ENCODE results near the gene PRSS21.

Gene PRSS21

DNA sequence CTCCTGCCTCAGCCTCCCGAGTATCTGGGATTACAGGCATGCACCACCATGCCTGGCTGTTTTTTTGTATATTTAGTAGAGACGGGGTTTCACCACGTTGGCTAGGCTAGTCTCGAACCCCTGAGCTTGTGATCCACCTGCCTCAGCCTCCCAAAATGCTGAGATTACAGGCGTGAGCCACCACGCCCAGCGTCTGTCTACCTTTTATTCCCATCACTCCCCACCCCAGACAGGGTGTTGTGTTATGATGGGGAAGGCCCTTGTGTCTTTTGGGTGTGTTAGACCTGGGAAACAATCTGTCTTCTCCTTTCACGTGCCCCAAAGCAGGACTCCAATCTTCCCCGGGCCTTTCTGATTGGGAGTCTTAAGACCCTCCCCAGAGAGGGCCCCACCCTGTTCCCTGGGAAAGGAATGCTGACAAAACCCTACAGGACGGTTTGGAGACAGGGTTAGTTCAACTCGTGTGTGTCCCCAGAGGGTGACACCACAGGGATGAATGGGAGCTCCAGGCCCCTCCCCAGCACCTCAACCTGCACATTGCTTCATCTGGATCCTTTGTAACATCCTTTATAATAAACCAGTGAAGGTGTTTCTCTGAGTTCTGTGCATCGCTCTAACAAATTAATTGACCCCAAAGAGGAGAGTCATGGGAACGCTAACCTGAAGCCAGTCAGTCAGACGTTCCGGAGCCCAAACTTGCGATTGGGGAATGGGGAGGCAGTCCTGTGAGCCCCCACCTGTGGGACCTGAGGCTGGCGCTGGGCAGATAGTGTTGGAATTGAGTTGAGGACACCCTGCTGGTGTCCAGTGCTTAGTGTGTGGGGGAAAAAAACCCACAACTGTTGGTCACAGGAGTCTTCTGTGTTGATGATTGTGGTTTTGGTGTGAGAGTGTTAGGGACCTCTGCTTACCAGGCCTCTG is 36.8 kb upstream of the PRSS21 start:
- DNase-seq = no peak

DNA sequence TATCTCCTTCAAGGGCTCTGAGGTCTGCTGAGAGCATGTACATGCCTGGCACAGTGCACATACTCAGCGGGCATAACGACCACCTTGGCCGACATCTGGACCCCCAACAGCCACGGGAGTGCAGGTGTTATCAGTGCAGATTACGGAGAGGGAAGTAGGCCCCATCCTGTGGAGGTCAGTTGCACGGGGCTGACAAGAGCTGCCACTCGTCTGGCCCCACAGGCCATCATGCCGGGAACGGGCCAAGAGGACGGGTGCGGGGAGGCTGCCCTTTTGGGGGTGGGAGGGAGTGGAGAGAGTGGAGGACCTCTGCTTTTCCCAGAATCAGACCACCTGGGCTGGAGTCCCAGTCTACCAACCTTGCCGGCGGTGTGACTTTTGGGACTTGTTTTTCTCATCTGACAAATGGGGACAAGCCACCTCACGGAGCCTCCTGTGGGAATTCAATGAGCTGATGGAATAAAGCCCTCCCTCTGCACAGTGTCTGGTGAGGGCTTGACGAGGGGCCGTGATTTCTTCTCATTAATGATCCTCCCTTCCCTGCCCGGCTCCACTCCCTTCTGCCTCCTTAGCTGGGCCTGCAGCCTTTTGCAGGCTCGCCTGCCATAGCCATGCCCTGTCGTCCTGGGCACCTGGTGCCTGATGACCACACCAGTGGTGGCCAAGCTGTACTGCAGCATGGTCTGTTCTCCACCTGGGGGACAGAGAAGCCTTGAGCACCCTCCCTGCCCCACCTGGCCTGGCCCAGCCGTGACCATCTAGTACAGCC is 34.3 kb upstream of the PRSS21 start:
- DNase-seq = no peak

DNA sequence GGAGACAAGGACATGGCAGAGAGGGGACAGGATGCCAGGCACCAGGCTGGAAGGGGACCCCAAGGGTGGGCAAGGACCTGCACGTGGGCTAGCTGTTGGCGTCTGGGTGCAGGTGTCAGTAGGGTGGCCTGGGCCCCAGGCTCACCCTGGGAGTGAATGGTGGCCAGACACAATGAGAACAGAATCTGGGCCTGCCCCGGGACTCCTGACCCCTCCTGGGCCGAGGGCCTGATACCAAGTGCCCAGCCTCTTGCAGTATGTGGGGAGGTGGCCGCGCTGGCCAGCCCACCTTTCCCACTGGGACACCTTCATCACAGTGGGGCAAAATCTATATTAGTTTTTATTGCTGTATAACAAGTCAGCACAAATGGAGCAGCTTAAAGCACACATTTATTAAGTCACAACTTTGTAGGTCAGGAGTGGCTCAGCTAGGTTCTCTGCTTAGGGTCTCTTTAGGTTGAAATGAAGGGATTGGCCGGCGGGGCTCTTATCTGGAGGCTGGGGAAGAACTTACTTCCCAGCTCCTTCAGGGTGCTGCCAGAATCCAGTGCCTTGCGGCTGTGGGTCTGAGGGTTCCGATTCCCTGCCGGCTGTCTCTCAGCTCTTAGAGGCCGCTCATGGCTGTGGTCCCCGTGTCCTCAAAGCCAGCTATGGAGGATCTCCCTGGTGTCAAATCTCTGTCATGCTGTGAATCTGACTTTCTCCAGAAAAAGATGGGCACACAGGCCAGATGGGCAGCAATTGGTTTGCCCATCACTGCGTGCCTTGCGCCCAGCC is 33.3 kb upstream of the PRSS21 start:
- DNase-seq = no peak

DNA sequence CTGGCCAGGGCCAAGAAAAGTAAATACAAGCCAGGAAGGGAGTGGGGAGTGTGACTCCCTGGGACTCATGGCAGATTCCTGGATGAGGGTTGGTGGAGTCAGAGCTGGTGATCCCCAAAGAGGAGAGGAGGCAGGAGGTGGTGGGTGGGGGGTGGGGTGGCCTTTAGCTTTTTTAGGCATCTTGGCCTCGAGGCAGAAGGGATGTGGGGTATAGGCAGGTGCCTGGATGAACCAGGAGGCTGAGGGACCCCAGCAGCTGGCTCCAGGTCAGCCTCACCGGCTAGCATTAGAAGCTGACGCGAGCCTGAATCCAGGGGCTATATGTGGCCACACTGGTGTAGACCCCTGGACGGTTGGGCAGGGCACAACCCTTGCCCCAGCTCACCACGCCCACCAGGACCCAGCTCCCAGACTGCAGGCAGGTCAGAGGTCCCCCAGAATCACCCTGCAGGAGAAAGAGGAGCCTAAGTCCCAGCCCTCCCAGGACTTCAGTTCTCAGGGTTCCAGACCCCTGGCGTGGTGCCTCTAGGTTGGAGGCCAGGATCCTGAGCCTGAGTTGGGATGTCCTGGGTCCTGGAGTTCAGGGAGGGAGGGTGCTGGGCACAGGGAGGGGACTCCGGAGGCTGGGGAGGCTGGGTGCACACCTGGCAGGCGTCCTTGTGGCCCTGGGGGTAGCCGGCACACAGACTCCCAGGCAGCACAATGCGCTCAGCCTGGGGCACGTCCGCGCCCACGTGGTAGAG is 32.5 kb upstream of the PRSS21 start:
- DNase-seq = no peak

DNA sequence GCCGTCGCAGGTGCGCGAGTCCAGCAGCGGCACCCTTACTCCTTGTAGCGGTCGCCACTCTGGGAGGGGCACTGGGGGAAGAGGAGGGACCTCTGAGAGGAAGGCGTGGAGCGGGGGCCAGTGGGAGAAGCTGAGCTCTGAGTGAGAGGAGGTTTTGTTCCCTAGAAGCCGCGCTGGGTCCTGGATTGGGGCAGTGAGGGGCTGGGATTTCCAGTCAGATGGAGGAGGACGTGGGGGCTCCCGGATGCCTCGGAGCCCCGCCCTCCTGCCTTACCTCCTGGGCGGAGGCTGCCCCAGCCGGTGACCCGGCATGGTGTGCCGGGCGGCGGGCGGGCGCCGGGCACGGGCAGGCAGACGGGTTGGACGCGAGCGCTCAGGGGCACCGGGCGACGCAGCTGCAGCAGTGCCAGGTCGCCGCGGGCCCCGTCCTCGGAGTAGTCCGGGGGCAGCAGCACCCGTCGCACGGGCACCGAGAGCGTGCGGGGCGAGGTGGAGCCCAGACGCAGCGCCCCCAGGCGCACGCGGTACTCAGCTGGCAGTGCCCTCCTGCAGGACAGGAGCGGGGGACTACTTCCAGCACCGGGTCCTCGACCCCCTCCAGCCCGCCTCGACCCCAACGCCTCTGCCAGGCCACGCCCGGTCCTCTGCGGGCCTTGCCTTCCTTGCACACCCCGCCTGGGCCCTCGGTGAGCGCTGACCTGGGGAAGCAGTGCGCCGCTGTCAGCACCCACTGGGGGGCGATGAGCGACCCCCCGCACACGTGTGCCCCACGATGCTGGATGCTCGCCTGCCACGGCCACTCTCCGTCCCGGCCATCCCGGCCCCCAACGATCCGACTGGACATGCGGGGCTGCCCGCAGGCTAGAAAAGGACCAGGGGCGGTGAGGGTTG is 31.7 kb upstream of the PRSS21 start:
- no peak for DNase-seq

DNA sequence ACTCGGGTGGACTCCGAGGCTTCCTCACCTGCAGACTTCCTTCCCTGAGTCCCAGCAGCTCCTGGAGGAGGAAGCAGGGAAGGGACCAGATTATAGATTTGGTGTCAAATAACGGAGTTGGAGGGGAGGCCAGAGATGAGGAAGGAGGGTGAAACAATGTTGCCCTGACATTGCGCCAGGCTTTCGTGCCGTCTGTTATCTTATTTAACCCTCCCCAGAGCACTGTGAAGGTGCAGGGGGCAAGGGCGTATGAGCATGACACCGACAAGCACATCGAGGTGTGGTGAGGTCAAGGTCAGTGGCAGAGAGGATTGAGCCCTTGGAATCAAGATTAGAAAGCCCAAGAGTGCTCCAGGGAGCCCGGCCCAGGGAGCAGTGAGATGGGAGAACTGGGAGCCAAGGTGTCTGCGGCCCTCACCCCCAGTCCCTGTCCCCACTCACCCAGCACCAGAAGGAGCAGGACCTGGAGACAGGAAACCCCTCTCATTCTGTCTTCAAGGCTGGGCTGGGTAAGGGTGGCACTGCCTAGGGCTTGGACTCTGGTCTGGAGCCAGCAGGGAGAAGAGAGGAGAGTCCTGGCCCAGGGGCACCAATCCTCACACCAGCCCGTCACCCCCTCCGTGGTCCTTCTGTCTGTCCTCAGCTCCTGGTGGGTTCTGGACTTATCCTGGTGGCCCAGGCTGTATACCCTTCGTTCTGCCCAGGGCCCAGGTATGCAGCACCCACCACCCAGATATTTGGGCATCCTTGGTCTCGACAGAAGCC is 30.8 kb upstream of the PRSS21 start:
- DNase-seq = no peak

DNA sequence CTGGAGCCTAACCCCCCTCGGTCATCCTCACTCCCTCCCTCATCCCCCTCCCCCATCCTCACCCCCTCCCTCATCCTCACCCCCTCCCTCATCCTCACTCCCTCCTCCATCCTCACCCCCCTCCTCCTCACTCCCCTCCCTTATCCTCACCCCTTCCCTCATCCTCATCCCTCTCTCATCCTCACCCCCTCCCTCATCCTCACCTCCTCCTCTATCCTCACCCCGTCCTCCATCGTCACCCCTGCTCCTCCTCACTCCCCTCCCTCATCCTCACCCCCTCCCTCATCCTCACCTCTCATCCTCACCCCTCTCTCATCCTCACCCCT is 30.2 kb upstream of the PRSS21 start:
- no peak for DNase-seq

DNA sequence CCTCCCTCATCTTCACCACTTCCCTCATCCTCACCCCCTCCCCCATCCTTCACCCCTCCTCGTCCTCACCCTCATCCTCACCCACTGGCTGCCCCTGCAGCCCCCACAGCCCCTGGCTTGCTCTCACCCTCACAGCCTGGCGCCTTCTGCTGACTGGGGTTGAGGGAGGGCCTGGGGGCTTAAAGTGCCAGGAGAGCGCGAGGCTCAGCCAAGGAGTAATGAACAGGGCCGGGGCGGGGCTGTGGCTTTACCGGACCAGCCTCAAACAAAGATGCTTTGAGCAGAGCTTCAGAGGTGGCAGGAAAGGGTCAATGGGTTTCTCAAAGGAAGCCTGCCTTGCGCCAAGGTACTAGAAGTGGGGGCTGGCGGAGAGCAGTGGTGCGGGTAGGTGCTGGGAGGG is 29.6 kb upstream of the PRSS21 start, which contains the start of gene PRSS33:
Gene PRSS33, minus strand, starts transcription at position 155 of the 400 bp plus-strand sequence. CDS start 1,013 bp downstream, outside the sequence.
- no peak for DNase-seq

DNA sequence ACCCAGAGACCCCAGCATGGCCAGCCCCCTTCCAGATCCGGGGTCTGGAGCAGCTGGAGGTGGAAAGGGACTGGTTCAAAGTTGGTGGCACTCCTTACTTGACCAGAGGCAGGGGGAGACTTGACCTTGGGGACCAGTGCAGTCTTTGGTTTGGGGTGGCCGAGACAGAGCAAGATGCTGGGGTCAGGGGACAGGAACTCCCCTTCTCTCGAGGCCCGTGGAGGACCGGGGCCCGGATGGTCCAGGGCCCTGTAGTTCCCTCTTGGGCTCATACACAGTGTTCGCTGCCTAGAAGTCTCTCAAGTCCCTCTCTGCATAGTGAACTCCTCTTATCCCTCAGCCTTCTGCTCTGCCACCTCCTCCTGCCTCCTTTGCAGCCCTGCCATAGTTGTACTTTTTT is 29.1 kb upstream of the PRSS21 start:
- no peak for DNase-seq

DNA sequence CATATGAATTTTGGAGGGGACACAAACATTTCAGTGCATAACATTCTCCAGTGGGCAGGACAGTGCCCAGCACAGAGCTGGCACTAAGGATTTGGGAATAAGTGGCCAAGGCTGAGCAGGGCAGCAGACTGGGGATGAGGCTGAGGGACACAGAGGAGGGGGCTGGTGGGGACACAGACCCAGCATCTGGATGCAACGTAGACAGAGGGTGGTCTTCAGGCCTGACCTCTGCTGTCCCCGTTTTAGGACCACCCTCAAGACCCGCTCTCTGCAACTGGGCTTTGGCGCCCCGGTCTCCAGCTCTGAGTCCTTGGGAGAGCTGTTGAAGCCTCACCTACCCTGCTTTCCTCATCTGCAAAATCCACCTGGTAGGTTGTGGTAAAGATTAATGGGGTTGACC is 26.4 kb upstream of the PRSS21 start:
- no peak for DNase-seq

DNA sequence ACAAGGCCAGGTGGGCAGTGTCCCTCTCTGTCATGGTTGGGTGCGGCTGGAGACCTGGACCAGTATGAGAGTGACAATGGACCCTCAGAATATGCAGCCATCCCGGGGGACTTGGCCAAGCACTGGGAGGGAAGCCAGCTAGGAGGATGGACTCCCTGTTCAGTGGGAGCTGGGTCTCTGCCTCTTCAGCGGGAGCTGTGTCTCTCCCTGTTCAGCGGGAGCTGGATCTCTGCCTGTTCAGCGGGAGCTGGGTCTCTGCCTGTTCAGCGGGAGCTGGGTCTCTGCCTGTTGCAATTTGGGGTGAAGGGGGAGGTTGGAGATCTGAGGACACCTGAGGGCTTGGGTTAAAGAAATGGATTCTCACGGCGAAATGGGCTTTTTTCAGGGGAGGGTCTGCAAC is 25.9 kb upstream of the PRSS21 start:
- DNase-seq = no peak

DNA sequence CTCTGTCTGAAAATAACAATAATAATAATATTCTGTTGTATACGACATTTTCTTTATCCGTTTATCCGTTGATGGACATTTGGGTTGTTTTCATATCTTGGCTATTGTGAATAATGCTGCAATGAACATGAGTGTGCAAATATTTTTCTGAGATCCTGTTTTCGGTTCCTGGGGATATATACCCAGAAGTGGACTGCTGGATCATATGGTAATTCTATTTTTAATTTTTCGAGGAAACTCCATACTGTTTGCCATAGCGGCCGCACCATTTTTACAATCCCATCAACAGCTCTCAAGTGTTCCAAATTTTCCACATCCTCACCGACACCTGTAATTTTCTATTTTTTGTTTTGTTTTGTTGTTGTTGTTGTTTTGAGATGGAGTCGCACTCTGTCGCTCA is 24.1 kb upstream of the PRSS21 start:
- no peak for DNase-seq

DNA sequence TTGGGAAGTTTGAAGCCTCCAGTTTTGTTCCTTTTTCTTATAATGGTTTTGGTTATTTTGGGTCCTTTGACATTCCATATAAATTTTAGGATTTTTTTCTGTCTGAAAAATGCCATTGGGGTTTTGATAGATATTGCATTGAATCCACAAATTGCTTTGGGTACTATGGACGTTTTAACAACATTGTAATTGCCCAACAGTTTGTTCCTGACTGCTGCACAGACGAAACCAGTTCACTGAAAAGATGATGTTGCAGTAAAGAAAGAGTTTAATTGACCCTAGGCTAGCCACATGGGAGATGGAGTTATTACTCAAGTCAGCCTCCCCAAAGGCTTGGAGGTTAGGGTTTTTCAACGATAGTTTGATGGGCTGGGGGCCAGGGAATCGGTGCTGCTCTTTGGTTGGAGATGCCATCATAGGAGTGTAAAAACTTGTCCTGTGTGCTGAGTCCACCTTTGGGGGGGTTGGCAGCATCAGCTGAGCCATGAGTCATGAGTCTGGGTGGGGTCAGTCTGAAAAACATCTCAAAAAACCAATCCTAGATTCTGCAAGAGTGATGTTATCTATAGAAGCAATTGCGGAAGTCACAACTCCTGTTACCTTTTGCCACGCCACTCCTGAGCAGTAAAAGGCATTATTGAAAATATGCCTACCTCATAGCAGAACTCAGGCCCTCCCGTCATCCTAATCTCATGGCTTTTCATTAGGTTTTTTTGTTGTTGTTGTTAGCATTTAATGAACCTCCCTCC is 21.5 kb upstream of the PRSS21 start:
- DNase-seq = no peak

DNA sequence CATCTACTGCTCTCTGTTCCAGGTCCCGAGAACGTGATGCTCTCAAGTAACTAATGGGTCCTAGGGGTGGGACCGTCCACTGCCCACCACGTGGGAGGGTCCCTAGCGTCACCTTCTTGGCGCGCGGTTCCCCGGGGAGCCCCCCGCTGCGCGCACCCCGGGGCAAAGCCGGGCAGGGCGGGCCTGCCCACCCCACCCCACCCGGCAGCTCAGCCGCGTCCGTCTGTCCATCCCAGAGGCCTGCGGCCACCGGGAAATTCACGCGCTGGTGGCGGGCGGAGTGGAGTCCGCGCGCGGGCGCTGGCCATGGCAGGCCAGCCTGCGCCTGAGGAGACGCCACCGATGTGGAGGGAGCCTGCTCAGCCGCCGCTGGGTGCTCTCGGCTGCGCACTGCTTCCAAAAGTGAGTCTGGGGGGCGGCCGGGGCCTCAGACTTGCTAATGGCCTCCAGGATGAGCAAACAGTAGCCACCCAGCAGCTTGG is 18.3 kb upstream of the PRSS21 start:
- no peak for DNase-seq

DNA sequence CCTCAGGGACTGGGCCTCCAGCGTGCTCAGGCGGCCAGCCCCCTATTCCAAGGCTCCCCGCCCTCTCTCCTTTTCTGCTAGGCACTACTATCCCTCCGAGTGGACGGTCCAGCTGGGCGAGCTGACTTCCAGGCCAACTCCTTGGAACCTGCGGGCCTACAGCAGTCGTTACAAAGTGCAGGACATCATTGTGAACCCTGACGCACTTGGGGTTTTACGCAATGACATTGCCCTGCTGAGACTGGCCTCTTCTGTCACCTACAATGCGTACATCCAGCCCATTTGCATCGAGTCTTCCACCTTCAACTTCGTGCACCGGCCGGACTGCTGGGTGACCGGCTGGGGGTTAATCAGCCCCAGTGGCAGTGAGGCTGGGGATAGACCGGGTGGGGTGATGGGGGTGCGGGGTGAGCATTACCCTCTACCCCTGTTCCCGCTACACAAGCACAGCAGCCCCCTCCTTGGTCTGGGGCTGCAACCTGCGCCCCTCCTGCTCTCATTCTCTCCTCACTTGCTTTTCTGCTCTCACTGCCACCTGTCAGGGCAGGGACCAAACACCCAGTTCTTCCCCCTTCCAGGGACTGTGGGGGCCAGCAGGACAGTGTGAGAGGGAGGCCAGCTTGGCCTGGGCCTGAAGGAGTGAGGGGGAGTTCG is 17.7 kb upstream of the PRSS21 start:
- DNase-seq = no peak

DNA sequence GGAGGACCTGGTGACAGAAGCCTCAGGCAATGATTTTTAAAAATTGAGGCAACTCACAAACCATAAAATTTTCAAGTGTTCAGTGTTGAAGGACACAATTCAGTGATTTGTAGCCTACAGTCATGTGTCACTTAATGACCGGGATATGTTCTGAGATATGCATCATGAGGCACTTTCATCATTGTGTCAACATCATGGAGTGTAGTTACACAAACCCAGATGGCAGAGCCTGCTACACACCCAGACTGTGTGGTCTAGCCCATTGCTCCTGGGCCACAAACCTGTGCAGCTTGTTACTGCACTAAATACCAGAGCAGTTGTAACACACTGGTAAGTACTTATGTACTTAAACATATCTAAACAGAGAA is 17.2 kb upstream of the PRSS21 start:
- no peak for DNase-seq

DNA sequence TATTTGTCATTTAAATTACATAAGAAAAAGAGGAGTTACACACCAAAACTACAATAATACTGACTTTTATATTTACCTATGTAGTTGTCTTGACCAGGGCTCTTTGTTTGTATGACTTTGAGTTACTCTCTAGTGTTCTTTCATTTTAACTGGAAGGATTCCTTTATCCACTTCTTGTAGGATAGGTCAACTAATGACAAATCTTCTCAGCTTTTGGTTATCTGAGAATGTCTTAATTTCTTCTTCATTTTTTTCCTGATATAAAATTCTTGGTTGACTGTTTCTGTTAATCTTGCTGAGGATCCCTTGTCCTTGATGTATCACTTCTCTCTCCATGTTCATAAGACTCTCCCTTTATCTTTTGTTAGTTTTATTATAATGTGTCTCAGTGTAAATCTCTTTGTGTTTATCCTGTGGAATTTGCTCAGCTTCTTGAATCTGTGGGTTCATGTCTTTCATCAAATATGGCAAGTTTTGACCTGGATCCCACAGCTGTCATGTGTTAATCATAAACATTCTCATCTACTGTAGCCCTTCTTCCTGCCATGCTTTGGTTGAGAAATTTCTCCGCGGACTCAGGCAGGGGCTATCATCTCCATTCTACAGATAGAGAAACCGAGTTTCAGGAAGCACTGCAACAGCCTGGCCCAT is 13.4 kb upstream of the PRSS21 start:
- DNase-seq = no peak

DNA sequence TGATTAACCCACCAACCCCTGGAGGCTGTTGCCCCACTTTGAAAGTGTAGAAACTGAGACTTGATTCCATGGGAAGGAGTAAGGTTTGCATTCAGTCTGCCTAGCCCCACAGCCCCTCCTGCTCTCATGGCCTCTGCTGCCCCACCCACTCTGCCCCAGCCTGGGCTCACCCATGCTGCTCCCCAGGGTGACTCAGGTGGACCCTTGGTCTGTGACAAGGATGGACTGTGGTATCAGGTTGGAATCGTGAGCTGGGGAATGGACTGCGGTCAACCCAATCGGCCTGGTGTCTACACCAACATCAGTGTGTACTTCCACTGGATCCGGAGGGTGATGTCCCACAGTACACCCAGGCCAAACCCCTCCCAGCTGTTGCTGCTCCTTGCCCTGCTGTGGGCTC is 12.3 kb upstream of the PRSS21 start:
- no peak for DNase-seq

DNA sequence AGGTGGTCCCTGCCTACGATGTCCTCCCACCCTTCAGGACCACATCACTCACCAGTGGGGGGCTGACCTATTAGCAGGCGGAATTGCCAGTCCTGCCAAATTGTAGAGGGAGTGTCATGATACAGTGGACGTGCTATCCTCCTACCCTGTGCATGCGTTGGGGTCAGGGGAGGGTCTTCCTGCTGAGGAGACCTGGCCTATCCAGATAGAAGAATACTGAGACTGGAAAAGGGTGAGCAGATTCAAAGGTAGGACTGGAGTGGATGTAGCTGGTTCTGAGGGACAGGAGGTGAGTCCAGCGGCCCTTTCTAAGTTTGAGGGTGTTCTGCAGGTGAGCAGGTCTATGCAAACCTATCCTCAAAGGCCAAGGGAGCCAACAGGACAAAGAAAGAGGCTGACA is 10.8 kb upstream of the PRSS21 start:
- no peak for DNase-seq

Data from hematopoietic multipotent progenitor cell treated with erythropoietin and hydrocortisone succinate and interleukin-3 and kit ligand, for 8 days (in vitro differentiated cells).